Measurements from ENCODE around the gene MYO1E.

MYO1E gene

DNA sequence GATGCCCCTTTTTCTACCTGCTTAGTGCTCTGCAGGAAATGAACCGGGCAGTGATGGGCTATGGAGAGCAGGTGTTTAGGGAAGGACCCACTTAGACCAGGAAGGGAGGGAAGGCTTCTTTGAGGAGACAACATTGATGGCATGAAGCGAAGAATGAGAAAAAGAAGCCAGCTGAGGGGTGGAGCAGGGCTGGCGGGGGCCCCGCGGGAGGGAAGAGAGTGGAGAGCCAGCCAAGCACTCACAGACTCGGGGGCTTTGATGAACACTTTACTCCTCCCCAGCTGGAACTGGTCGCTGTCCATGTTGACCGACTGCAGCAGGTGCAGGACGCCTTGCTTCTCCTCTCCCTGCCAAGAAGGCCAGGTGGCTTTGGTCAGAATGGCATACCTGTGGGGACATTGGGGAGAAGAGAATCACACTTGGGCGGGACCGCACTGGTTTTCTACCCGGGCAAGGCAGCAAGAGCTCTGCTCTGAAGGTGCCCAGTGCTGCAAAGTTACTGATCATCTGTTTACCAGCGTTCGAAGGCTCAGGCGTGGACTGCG, 194.4 kb downstream of the MYO1E start:
- no peak for ATAC-seq
- TF ChIP-seq PATZ1 (CRISPR knock-in tag; IDR thresholded peaks at IDR 0.05; ENCODE audit: borderline replicate concordance) (no peak), TOX (CRISPR knock-in tag; IDR thresholded peaks at IDR 0.05; ENCODE audit: borderline replicate concordance) (no peak), ARNTL (CRISPR knock-in tag; IDR thresholded peaks at IDR 0.05; ENCODE audit: borderline replicate concordance, low read depth) (no peak), BACH2 (CRISPR knock-in tag; IDR thresholded peaks at IDR 0.05; ENCODE audit: borderline replicate concordance) (no peak), ZNF565 (CRISPR knock-in tag; conservative IDR thresholded peaks at IDR 0.05; ENCODE audit: low read depth) (no peak), ZFP3 (CRISPR knock-in tag; IDR thresholded peaks at IDR 0.05) (no peak), ISL1 (CRISPR knock-in tag; IDR thresholded peaks at IDR 0.05) (no peak), CSRNP3 (CRISPR knock-in tag; IDR thresholded peaks at IDR 0.05) (no peak), TCF4 (CRISPR knock-in tag; IDR thresholded peaks at IDR 0.05; ENCODE audit: borderline replicate concordance) (no peak), TSHZ2 (CRISPR knock-in tag; IDR thresholded peaks at IDR 0.05) (no peak), ZNF8 (CRISPR knock-in tag; IDR thresholded peaks at IDR 0.05) (no peak), RARB (CRISPR knock-in tag; IDR thresholded peaks at IDR 0.05) (no peak), PPARA (CRISPR knock-in tag; IDR thresholded peaks at IDR 0.05; ENCODE audit: borderline replicate concordance) (no peak)
- TF ChIP-seq, protein P1, sequence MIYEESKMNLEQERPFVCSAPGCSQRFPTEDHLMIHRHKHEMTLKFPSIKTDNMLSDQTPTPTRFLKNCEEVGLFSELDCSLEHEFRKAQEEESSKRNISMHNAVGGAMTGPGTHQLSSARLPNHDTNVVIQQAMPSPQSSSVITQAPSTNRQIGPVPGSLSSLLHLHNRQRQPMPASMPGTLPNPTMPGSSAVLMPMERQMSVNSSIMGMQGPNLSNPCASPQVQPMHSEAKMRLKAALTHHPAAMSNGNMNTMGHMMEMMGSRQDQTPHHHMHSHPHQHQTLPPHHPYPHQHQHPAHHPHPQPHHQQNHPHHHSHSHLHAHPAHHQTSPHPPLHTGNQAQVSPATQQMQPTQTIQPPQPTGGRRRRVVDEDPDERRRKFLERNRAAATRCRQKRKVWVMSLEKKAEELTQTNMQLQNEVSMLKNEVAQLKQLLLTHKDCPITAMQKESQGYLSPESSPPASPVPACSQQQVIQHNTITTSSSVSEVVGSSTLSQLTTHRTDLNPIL (CRISPR knock-in tag; IDR thresholded peaks at IDR 0.05; ENCODE audit: low read depth), result no peak

- ATAC-seq, result no peak
- TF ChIP-seq ZNF8 (CRISPR knock-in tag; IDR thresholded peaks at IDR 0.05), result no peak
Observed at GRCh38 chr15:59177317-59177660, 195.4 kb downstream of the MYO1E start.

DNA sequence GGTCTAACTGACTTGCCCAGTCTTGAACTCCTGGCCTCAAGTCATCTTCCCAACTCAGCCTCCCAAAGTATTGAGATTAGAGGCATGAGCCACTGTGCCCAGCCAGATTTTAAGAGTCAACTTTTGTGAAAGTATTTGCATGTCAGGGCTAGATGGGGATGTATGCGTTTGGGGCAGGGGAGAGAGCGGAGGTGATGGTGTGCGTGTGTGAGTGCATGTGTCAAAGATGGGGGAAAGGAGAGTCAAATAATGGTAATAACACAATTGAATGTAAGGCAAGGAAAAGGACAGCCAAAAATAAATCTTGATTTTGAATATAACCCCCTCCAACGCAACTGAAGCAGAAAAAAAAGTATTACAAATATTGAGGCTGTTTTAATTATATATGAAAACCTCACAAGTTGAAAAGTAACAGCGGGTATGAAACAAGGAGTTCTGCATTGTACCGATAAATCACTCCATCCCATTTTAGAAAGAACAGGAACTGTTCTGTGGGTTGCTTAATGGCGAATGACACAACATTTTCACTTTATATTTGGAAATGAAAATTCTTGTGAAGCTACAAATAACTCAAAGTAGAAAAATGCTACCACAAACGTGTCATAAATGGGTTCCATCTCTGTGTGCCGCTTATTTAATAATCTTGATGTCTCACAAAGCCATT, 195.9 kb downstream of the MYO1E start:
- ATAC-seq, result no peak
- TF ChIP-seq ZFP30 (CRISPR knock-in tag; IDR thresholded peaks at IDR 0.05) (no peak), ARNTL (CRISPR knock-in tag; IDR thresholded peaks at IDR 0.05; ENCODE audit: borderline replicate concordance, low read depth) (no peak), TCF4 (CRISPR knock-in tag; IDR thresholded peaks at IDR 0.05; ENCODE audit: borderline replicate concordance) (no peak), OSR1 (CRISPR knock-in tag; IDR thresholded peaks at IDR 0.05) (no peak), GLIS3 (CRISPR knock-in tag; IDR thresholded peaks at IDR 0.05) (no peak), ZNF70 (CRISPR knock-in tag; IDR thresholded peaks at IDR 0.05) (no peak), PPARA (CRISPR knock-in tag; IDR thresholded peaks at IDR 0.05; ENCODE audit: borderline replicate concordance) (no peak), PATZ1 (CRISPR knock-in tag; IDR thresholded peaks at IDR 0.05; ENCODE audit: borderline replicate concordance) (no peak), ZC3H10 (CRISPR knock-in tag; IDR thresholded peaks at IDR 0.05) (no peak), CSDC2 (CRISPR knock-in tag; IDR thresholded peaks at IDR 0.05) (no peak), ZNF8 (CRISPR knock-in tag; IDR thresholded peaks at IDR 0.05) (no peak)
- TF ChIP-seq, protein P1 (CRISPR knock-in tag; IDR thresholded peaks at IDR 0.05; ENCODE audit: low read depth), result no peak
- TF ChIP-seq, protein P2, sequence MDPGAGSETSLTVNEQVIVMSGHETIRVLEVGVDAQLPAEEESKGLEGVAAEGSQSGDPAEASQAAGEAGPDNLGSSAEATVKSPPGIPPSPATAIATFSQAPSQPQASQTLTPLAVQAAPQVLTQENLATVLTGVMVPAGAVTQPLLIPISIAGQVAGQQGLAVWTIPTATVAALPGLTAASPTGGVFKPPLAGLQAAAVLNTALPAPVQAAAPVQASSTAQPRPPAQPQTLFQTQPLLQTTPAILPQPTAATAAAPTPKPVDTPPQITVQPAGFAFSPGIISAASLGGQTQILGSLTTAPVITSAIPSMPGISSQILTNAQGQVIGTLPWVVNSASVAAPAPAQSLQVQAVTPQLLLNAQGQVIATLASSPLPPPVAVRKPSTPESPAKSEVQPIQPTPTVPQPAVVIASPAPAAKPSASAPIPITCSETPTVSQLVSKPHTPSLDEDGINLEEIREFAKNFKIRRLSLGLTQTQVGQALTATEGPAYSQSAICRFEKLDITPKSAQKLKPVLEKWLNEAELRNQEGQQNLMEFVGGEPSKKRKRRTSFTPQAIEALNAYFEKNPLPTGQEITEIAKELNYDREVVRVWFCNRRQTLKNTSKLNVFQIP (CRISPR knock-in tag; IDR thresholded peaks at IDR 0.05; ENCODE audit: borderline replicate concordance, low read depth), result no peak
